H1 (cell line): Measurements from ENCODE around the gene KIF22. TPM values are rescaled to one million over a fixed set of nuclear protein-coding genes. Genes with fewer than 3 reads are reported as not detected.

Source experiments
- RXRA ChIP-seq: IDR thresholded peaks from 2 replicates; pipeline ENCODE4 v1.6.1; 2011; ENCODE audit warnings: low read depth, mild to moderate bottlenecking, low read length, moderate library complexity; ENCODE audit not compliant: insufficient read depth
- ZNF274 ChIP-seq: IDR thresholded peaks from 2 replicates; pipeline ENCODE4 v1.7.0; 2012; ENCODE audit warnings: low read length, borderline replicate concordance; ENCODE audit errors: extremely low read depth
- polyA plus RNA-seq, 7 experiments: library from polyadenylated mRNA; depleted of rRNA in 3 of 7; stranded (reverse) in 5 of 7; unstranded in 2 of 7; fragments of >200 nt in 5 of 7; fragments of 200-250 nt in 2 of 7; gene quantifications; 1 replicate in 5 of 7; 2 replicates in 1 of 7; 4 replicates in 1 of 7; pipeline versions ENCODE4 v1.2.1 to v1.2.3, GENCODE V29; 2011 to 2013; ENCODE audit warnings: missing spikeins in 2 of 7, mixed read lengths in 2 of 7
- total RNA-seq: library from RNA; stranded (reverse); fragmentation: NEBNext Ultra II Directional; extraction: Animal tissue kit (Norgen Biotek cat#: 25700); gene quantifications from 2 replicates; pipeline ENCODE4 v1.2.1, GENCODE V29; 2021

KIF22 gene
- total and polyA plus RNA-seq, 2 of the 8 experiments (the other 6 are each of a cell fraction or from before 2014, with no cell fraction given) = 139 to 142 TPM

GRCh38 chr16:29775742-29776408, 14.7 kb upstream of the KIF22 start (continued):
- TF ChIP-seq RXRA (no peak), ZNF274 (no peak)
